ENCODE measurements around the gene KRT33B. TPM values are rescaled to one million over a fixed set of nuclear protein-coding genes. Genes with fewer than 3 reads are reported as not detected.

KRT33B gene
- total RNA-seq, 4 donors from 2014 or later: not detected

DNA sequence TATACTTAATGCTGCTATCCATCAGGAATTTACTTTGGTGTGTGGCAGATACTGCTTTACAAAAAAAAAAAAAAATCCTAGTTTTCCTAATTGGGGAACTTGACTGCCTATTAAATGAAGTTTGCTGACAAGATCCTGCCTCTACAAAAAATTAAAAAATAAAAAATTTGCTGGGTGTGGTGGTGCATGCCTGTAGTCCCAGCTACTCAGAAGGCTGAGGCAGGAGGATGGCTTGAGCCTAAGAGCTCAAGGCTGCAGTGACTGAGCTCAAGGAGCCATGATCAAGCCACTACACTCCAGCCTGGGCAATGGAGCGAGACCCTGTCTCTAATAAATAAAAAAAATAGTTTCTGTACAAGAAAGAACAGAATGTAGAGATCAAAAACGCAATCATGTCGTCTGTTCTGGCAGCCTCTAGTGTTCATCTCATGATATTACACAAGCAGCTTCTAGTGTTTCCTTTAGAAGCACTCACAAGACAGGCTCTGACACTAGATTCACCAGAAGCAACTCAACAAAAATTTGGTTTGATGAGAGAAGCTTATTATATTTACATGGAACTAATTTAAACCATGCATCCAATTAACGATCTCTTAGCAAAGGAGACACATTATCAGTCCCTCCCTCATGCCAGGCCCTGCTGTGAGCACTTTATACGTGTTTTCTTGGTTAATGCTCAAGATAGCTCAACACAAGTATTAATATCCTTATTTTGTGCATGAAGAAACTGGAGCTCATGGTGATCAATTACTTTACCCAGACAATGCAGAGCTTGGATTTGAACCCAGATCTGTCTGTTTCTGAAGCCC is 47.3 kb downstream of the KRT33B start:
- no peaks in the 10 kb centered on the region for H3K4me1 ChIP-seq
- H3K36me3 ChIP-seq: no peaks in the 10 kb centered on the region
- no peak for TF ChIP-seq EP300 (IDR thresholded peaks at IDR 0.05)
- TF ChIP-seq, protein P1, sequence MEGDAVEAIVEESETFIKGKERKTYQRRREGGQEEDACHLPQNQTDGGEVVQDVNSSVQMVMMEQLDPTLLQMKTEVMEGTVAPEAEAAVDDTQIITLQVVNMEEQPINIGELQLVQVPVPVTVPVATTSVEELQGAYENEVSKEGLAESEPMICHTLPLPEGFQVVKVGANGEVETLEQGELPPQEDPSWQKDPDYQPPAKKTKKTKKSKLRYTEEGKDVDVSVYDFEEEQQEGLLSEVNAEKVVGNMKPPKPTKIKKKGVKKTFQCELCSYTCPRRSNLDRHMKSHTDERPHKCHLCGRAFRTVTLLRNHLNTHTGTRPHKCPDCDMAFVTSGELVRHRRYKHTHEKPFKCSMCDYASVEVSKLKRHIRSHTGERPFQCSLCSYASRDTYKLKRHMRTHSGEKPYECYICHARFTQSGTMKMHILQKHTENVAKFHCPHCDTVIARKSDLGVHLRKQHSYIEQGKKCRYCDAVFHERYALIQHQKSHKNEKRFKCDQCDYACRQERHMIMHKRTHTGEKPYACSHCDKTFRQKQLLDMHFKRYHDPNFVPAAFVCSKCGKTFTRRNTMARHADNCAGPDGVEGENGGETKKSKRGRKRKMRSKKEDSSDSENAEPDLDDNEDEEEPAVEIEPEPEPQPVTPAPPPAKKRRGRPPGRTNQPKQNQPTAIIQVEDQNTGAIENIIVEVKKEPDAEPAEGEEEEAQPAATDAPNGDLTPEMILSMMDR (IDR thresholded peaks at IDR 0.05): peak in 3 of 4 experiments; percentile 53 to 68 (median 61)
- ATAC-seq: no peak
- H3K9me3 ChIP-seq: peaks cover 0 to 16% (median 0%) of the 10 kb centered on the region in 3 donors
- H3K27me3 ChIP-seq: no peaks in the 10 kb centered on the region
- WGBS, 2 donors (ENCODE audit: low coverage in 1 of 2): 29 to 39% methylated on average over 4 to 5 of the region's 5 CpGs
- H3K4me3 ChIP-seq: no peak overlapping the region
- no peak overlapping the region for H3K27ac ChIP-seq

DNA sequence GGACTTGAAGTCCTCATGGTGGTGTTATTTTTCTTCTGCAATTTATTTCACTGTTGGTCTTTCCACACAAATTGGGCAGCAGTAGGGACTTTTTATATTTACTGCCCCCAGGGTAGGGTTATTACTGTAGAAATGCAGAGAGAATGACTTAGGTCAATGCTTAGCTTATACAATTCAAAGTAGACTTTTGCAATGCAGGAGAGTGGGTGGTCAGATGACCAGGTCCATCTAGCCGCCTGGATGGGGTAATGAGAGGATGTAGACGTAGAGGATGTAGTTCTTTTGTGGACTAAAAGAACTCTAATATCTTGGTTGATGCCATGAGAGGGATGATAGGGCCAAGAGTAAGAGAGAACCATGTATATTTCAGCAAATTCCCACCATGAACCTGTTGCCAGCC is 51.4 kb downstream of the KRT33B start:
- H3K9me3 ChIP-seq: peaks cover 0 to 16% (median 0%) of the 10 kb centered on the region in 3 donors
- TF ChIP-seq EP300 (IDR thresholded peaks at IDR 0.05) (no peak), POLR2AphosphoS5 (IDR thresholded peaks at IDR 0.05) (no peak), POLR2A (IDR thresholded peaks at IDR 0.05) (no peak)
- TF ChIP-seq, protein P1 (IDR thresholded peaks at IDR 0.05): no peak
- WGBS, 2 donors (ENCODE audit: low coverage in 1 of 2): 63 to 95% methylated on average over 2 of the region's 2 CpGs
- peaks cover 17% of the 10 kb centered on the region for H3K27me3 ChIP-seq
- H3K4me3 ChIP-seq: no peak overlapping the region
- no peak overlapping the region for H3K27ac ChIP-seq
- H3K36me3 ChIP-seq: no peaks in the 10 kb centered on the region
- no peaks in the 10 kb centered on the region for H3K4me1 ChIP-seq
- no peak for ATAC-seq

DNA sequence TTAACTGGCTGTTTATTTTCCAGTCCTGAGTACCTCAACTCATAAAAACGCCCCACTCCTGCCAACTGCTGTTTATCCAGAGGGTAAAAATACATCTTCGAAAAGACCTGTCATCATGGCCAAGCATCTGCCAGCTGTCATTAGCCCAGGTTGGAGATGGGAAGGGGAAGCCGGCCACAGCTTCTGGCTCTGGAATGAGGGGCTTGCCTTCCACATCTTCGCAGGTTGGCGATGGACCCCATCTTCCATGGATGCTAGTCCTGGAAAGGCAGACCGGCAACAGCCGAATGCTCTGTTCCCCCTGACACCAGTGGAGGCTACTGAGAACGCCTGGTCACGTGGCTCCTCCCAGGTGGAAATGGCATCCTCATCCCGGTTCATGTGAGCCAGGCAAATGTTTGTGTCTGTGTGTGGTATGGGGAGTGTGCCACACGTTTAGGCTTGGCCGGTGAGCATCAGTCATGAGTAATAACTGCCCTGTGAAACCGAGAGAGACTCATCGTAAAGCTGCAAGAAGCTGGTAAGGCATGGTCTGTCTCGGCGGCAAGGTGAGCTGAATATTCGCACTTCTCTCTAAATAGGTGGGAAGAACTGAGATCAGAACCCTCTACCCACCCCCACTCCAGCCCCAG is 53.7 kb downstream of the KRT33B start:
- TF ChIP-seq, protein P1 (IDR thresholded peaks at IDR 0.05): no peak
- no peak for TF ChIP-seq POLR2A (IDR thresholded peaks at IDR 0.05)
- no peak for TF ChIP-seq POLR2AphosphoS5 (IDR thresholded peaks at IDR 0.05)
- TF ChIP-seq EP300 (IDR thresholded peaks at IDR 0.05): no peak
- 73% methylated on average over 11 of the region's 17 CpGs; no CpG with 5 or more reads in 1 of the 2 donors for WGBS, 2 donors (ENCODE audit: low coverage in 1 of 2)
- no peak for ATAC-seq

DNA sequence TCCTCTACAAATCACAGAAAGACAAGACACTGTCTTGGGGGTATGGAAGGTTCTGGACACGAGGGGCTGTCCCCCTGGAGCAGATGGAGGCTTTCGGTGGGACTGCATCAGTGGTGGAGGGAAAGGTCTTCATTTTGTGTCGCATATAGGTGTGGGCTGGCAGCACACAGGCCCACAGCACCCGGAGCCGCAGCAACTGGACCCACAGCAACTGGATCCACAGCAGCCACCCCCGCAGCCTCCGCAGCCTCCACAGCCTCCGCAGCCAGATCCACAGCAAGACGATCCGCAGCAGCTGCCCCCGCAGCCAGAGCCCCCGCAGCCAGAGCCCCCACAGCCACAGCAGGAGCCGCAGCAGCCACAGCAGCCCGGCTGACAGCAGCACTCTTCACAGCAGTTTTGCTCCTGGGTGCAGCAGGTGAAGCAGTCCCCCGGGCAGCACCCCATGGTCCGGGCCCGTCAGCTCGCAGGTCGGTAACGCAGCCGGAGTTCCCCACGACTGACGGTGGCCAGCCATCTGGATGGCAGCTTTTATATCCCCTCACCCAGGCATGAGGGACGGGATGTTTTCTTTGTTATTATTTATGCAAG is 54.3 kb downstream of the KRT33B start, which contains the start of gene KRTAP17-1:
TSS of gene KRTAP17-1 (minus strand) at position 507 of the 591 bp plus-strand sequence. CDS start at position 447, 60 bp downstream.
- WGBS, 2 donors (ENCODE audit: low coverage in 1 of 2): 76 to 96% methylated on average over 3 of the region's 24 CpGs
- no peak for ATAC-seq

More for the DNA sequence above, 53.7 kb downstream of the KRT33B start:
- no peaks in the 10 kb centered on the region for H3K36me3 ChIP-seq
- no peak overlapping the region for H3K27ac ChIP-seq
- no peak overlapping the region for H3K4me3 ChIP-seq
- H3K27me3 ChIP-seq: peaks cover 23% of the 10 kb centered on the region
- H3K4me1 ChIP-seq: no peaks in the 10 kb centered on the region
- H3K9me3 ChIP-seq: peaks cover 0 to 16% (median 0%) of the 10 kb centered on the region in 3 donors

More for the DNA sequence above, 54.3 kb downstream of the KRT33B start, which contains the start of gene KRTAP17-1:
- peaks cover 0 to 11% (median 0%) of the 10 kb centered on the region in 3 donors for H3K9me3 ChIP-seq
- no peaks in the 10 kb centered on the region for H3K36me3 ChIP-seq
- H3K4me3 ChIP-seq: no peak within 1 kb of the TSS
- no peak for TF ChIP-seq POLR2A (IDR thresholded peaks at IDR 0.05)
- TF ChIP-seq, protein P1 (IDR thresholded peaks at IDR 0.05): no peak
- TF ChIP-seq POLR2AphosphoS5 (IDR thresholded peaks at IDR 0.05): no peak
- no peak for TF ChIP-seq EP300 (IDR thresholded peaks at IDR 0.05)
- no peaks in the 10 kb centered on the region for H3K4me1 ChIP-seq
- peaks cover 23% of the 10 kb centered on the region for H3K27me3 ChIP-seq
- H3K27ac ChIP-seq: no peak within 1 kb of the TSS

Other genes with a start within 250 kb of the KRT33B start
- gene KRTAP4-12, start 245.6 kb downstream of the KRT33B start, total RNA-seq: not detected
- not detected for gene KRTAP4-6, start 229.3 kb downstream of the KRT33B start, total RNA-seq
- not detected for gene KRTAP4-5, start 220.0 kb downstream of the KRT33B start, total RNA-seq
- gene KRTAP4-4, start 209.1 kb downstream of the KRT33B start, total RNA-seq: not detected
- gene KRTAP4-3, start 201.6 kb downstream of the KRT33B start, total RNA-seq: not detected
- not detected for gene KRTAP4-2, start 191.6 kb downstream of the KRT33B start, total RNA-seq
- gene KRTAP4-1, start 184.9 kb downstream of the KRT33B start, total RNA-seq: not detected
- not detected for gene KRTAP9-1, start 179.9 kb downstream of the KRT33B start, total RNA-seq
- gene KRTAP9-2, start 143.2 kb downstream of the KRT33B start, total RNA-seq: not detected
- gene KRTAP9-3, start 137.4 kb downstream of the KRT33B start, total RNA-seq: not detected
- gene KRTAP9-8, start 131.8 kb downstream of the KRT33B start, total RNA-seq: not detected
- not detected for gene KRTAP9-4, start 120.1 kb downstream of the KRT33B start, total RNA-seq
- not detected for gene KRTAP9-9, start 114.4 kb downstream of the KRT33B start, total RNA-seq
- not detected for gene KRTAP9-6, start 104.4 kb downstream of the KRT33B start, total RNA-seq
- under 1 TPM in 1 of 4 donors, not detected in 3; 0.66 TPM for gene KRTAP9-7, start 94.1 kb downstream of the KRT33B start, total RNA-seq
- not detected for gene KRTAP29-1, start 67.0 kb downstream of the KRT33B start, total RNA-seq
- not detected for gene KRTAP16-1, start 60.5 kb downstream of the KRT33B start, total RNA-seq
- gene KRTAP17-1, start 54.1 kb downstream of the KRT33B start, total RNA-seq: not detected
- gene KRT33A, start 19.0 kb downstream of the KRT33B start, total RNA-seq: not detected
- gene KRT34, start 12.5 kb upstream of the KRT33B start, total RNA-seq: under 1 TPM in 1 of 4 donors, not detected in 3; 0.27 TPM
- gene KRT31, start 27.8 kb upstream of the KRT33B start, total RNA-seq: not detected
- gene KRT37, start 54.8 kb upstream of the KRT33B start, total RNA-seq: not detected
- not detected for gene KRT38, start 71.2 kb upstream of the KRT33B start, total RNA-seq
- under 1 TPM in 1 of 4 donors, not detected in 3; 0.13 TPM for gene KRT32, start 97.6 kb upstream of the KRT33B start, total RNA-seq
- gene KRT35, start 111.3 kb upstream of the KRT33B start, total RNA-seq: not detected
- gene KRT36, start 120.1 kb upstream of the KRT33B start, total RNA-seq: not detected
- gene KRT13, start 135.8 kb upstream of the KRT33B start, total RNA-seq: 1,000 to 10,000 TPM in 1 of 4 donors, 100 to 1,000 TPM in 1, 10 to 100 TPM in 2; 20.7 to 1,501 (median 80.1) TPM
- 100 to 1,000 TPM in 1 of 4 donors, 1 to 10 TPM in 3; 1.2 to 129 (median 4.2) TPM for gene KRT15, start 149.1 kb upstream of the KRT33B start, total RNA-seq
- 100 to 1,000 TPM in 1 of 4 donors, 1 to 10 TPM in 3; 2.9 to 154 (median 6.5) TPM for gene KRT19, start 158.5 kb upstream of the KRT33B start, total RNA-seq
- not detected for gene KRT9, start 202.2 kb upstream of the KRT33B start, total RNA-seq
- 100 to 1,000 TPM in 1 of 4 donors, 10 to 100 TPM in 1, 1 to 10 TPM in 1, not detected in 1; 1.4 to 105 (median 41.1) TPM for gene KRT14, start 217.1 kb upstream of the KRT33B start, total RNA-seq
- 10 to 100 TPM in 2 of 4 donors, 1 to 10 TPM in 2; 1.1 to 78.8 (median 13.5) TPM for gene KRT16, start 243.0 kb upstream of the KRT33B start, total RNA-seq